Measurements from ENCODE around the gene CTXND1. TPM values are rescaled to one million over a fixed set of nuclear protein-coding genes. Genes with fewer than 3 reads are reported as not detected.
"Not testable (repeated sequence)": the region's sequence is repeated elsewhere in the genome, so short reads cannot be mapped to it uniquely, and the experiment has no call there.

CTXND1 gene
- total RNA-seq, 1 donor from 2014 or later: not detected

- DNase-seq (ENCODE audit: extremely low read depth, low read depth, low spot score): no peak
Measured at GRCh38 chr15:80162059-80162554, 89.9 kb downstream of the CTXND1 start.

DNA sequence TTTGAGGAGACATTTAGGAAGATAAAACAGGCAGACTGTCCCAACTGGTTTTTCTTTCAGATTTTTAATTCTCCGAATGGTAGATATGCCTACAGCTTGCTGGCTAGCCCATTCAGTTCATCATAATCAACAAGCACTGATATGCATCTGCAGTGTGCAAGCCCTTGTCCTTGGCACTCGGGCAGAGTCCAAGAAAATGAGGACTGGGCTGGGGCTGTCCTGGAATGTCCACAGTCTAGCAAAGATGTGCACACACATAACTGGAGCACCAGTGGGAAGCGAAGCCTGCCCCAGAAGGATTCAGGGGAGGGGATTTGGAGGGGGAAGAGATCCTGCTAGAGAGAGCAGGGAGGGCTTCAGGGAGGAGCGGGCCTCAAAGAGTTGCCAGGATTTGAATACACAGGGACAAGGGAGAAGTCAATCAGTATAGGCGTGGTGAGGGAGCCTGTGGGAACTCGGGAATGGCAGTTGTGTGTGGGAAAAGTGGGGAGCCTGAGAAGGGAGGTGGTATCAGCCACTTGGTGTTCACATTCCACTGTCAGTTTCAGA lies 90.5 kb downstream of the CTXND1 start:
- DNase-seq (ENCODE audit: extremely low read depth, low read depth, low spot score): no peak

- DNase-seq (ENCODE audit: extremely low read depth, low read depth, low spot score): no peak
Measured at GRCh38 chr15:80160570-80161156, 91.3 kb downstream of the CTXND1 start.

GRCh38 chr15:80159811-80160569 lies 92.0 kb downstream of the CTXND1 start:
- DNase-seq (ENCODE audit: extremely low read depth, low read depth, low spot score): no peak

GRCh38 chr15:80159301-80159700 lies 92.7 kb downstream of the CTXND1 start:
- no peak for DNase-seq (ENCODE audit: extremely low read depth, low read depth, low spot score)

GRCh38 chr15:80157215-80157614 lies 94.8 kb downstream of the CTXND1 start:
- DNase-seq (ENCODE audit: extremely low read depth, low read depth, low spot score): no peak

DNA sequence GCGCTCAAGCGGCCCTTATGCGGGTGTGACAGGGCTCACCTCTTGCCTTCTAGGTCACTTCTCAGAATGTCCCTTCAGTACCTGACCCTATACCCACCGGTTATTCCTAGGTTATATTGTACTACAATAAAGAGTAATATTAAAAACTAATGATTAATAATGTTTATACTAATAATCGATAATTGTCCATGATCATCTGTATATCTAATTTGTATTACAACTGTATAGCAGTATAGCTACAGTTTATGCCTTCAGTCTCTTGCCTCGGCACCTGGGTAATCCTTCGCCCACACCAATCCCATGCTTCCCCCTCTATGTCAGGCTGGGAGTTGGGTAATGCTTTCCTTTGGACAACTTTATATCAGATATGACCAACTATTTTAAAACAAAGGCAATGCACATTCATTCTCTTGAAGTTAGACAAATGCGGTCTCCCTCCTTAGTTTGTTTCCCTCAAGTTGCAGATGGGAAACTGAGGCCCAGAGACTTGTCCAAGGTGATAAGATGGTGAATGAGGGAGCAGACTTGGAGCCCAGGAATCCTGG lies 95.8 kb downstream of the CTXND1 start:
- DNase-seq (ENCODE audit: extremely low read depth, low read depth, low spot score): no peak

DNA sequence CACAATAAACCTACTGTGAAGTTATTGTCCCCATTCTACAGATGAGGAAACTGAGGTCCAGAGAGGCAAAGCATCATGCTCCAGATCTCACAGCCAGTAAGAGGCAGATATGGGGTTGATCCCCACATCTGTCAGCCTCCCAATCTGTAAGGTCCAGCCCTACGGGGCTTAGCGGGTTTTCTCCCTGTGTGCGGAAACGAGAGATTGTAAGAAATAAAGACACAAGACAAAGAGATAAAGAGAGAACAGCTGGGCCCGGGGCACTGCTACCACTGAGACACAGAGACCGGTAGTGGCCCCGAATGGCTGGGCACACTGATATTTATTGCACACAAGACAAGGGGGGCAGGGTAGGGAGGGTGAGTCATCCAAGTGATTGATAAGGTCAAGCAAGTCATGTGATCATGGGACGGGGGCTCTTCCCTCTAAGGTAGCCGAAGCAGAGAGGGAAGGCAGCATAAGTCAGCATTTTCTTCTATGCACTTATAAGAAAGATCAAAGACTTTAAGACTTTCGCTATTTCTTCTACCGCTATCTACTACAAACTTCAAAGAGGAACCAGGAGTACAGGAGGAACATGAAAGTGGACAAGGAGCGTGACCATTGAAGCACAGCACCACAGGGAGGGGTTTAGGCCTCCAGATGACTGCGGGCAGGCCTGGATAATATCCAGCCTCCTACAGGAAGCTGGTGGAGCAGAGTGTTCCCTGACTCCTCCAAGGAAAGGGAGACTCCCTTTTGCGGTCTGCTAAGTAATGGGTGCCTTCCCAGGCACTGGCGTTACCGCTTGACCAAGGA lies 96.4 kb downstream of the CTXND1 start:
- DNase-seq (ENCODE audit: extremely low read depth, low read depth, low spot score): not testable (repeated sequence)

GRCh38 chr15:80155001-80155377 lies 97.0 kb downstream of the CTXND1 start:
- no peak for DNase-seq (ENCODE audit: extremely low read depth, low read depth, low spot score)

GRCh38 chr15:80154336-80154735 lies 97.7 kb downstream of the CTXND1 start:
- DNase-seq (ENCODE audit: extremely low read depth, low read depth, low spot score): no peak

DNA sequence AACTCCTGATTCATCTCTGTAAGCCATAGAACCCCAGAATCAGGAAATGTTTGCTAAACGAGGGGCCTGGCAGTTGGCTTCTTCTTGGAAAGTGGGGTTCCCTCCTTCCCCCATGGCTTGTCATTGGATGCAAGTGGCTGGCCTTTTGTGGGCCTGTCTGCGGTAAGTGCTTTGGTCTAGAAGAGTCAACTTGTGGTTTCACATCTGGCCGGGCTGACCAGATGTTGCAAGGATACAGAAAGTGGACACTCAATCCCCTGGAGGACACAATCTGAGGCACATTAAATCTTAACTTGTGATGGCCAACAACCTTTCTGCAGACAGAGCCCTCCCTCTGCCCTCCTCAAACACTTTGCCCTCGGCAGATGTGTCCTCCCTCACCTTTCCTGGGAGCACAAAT lies 98.1 kb downstream of the CTXND1 start:
- DNase-seq (ENCODE audit: extremely low read depth, low read depth, low spot score): no peak

GRCh38 chr15:80152896-80153876 lies 98.8 kb downstream of the CTXND1 start, which contains the start of gene FAH:
Gene FAH (plus strand): TSS chr15:80152999. CDS start chr15:80153055, 56 bp downstream.
- DNase-seq (ENCODE audit: extremely low read depth, low read depth, low spot score): no peak

DNA sequence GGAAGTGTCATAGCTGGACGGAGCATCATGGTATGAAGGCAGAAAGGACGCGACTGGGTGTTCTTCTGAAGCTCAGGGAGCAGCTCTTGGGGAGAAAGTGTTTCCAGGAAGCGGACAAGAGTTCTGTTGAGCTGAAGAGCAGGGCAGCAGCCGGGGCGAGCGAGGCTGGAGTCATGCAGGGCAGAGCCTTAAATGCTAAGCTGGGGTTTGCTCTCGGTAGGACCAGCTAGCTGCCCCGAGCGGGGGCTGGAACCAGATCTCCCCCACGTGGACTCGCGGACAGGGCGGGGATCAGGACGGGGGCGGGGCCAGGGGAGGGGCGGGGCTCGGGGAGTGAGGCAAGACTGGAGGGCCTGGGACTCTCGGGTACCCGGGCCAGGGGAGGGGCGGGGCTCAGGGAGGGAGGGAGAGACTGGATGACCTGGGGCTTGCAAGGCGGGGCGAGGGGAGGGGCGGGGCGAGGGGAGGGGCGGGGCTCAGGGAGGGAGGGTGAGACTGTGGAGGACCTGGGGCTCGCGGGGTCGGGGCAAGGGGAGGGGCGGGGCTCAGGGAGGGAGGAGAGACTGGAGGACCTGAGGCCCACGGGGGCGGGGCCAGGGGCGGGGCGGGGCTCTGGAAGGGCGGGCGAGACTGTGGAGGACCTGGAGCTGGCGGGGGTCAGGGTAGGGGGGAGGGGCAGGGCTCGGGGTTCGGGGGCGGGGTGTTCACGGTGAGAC lies 99.7 kb downstream of the CTXND1 start:
- DNase-seq (ENCODE audit: extremely low read depth, low read depth, low spot score): no peak

GRCh38 chr15:80151576-80151975 lies 100.4 kb downstream of the CTXND1 start:
- no peak for DNase-seq (ENCODE audit: extremely low read depth, low read depth, low spot score)

GRCh38 chr15:80151148-80151547 lies 100.9 kb downstream of the CTXND1 start:
- no peak for DNase-seq (ENCODE audit: extremely low read depth, low read depth, low spot score)
